HuH-7.5 (cell line): ENCODE data around the gene ASB7.

Experiments
- DNase-seq: peaks from one replicate; pipeline ENCODE4 v3.0.0; 2011; ENCODE audit warnings: low spot score

ASB7 gene

DNA sequence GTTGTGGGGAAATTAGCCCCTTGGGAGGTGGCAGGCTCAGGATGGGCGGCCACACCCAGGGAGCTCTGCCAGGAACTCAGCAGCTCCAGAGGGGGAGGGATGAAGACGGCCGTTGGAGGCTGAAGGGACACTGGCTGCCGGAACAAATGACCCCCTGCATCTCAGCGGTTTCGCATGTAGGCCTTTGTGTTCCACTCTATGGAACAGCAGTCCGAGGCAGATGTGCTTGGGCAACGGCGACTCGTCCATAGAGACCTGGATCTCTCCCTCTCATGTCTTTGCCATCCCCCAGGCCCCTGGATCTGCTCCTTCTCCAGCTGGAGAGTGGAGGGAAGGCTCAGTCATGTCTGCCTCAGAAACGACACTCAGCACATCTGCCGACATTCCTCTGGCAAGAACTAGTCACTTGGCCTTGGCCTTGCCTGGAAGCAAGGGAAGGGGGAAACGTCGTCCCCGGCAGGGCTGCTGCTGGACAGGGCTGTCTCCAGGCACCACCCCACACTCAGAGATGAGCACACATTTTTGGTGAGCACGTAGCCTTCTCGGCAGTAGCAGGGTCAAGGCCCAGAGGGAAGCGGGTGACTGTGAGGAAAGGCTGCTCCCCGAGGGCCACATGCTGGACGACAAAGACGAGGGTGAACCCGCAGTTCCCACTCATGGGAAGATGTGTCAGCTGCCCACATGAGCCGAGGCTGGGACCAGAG lies 83.8 kb downstream of the ASB7 start:
- no peak for DNase-seq

DNA sequence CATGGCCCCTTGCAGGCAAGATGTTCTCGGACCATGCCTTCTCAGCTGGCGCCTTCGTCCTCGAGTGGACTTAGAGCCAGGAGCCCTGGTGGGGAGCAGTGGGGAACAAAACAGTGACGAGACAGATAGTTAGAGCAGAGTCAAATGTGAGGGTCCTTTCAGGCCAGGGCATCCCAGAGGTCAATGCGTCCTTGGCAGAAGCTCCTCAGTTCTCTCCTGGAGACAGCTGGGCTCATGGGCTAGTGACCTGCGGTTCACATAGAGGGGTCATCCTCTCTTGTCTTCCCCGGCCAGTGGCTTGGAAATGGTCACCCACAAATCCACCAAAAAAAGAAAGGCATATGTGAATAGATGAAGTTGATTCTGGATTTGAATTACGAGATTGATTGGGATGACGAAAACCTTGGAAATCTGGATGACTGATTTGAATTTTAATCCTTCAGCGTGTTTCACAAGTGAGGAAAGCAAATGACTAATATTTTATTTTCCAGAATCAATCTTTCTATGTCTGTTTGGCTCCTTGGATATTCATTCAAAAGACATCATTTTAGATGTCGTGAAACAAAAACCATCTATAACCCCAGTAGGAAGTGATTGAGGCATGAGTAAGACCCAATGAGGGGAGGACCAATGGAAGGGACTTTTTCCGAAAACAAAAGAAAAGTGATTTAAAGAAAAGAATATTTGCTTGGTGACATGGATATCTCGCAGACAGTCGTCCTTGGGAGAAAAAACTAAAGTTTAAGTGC lies 84.5 kb downstream of the ASB7 start:
- DNase-seq: no peak

DNA sequence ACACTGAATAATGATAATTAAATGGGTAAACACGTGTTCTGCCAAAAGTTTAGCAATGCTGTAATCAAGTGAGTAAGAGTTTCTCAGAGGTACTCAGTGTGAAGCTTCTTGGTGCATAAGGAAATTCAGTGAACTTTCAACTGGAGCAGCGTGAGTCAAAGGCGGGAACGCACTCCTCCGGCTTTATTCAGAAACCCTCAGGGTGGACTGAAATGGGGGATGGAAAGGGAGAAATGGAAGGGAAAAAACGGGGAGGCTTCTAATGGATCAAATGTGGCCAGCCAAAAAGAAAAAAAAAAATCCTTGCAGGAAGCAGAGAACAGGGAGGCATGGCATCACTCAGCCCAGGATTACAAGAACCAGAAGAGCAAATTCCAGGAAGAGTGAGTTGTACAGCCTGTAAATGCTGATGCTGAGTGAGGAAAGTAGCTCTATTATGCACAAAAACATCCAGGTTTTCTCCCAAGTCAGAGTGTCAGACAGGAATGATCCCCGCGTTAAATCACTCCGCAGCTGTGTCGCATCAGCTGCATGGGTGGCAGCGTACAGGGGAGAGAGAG lies 85.3 kb downstream of the ASB7 start:
- no peak for DNase-seq

DNA sequence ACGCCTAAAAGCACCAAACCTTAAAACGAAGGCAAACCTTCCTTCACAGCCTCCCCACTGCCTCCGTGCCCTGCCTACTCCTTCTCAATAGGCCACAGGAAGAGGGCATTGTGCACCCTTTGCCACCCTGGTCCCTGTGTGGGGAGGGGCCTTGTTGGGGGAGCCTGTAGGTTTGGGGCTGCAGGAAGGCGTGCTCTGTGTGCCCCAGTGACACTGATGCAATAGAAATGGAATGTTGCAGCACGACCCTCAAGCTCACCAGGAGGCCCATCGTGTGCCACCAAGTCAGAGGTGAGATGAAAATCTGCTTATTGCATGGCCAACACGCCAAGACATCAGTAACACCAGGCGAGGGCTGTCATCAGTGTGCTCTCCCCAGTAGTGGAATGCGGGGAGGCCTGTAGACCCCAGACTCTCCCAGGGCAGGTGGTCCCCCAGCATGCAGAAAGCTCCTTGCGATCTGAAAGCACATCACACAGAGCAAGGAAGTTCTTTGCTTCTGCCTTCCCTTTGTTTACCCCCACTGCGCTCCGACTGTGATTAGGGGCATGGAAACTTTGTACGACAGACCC lies 86.2 kb downstream of the ASB7 start:
- DNase-seq: no peak

DNA sequence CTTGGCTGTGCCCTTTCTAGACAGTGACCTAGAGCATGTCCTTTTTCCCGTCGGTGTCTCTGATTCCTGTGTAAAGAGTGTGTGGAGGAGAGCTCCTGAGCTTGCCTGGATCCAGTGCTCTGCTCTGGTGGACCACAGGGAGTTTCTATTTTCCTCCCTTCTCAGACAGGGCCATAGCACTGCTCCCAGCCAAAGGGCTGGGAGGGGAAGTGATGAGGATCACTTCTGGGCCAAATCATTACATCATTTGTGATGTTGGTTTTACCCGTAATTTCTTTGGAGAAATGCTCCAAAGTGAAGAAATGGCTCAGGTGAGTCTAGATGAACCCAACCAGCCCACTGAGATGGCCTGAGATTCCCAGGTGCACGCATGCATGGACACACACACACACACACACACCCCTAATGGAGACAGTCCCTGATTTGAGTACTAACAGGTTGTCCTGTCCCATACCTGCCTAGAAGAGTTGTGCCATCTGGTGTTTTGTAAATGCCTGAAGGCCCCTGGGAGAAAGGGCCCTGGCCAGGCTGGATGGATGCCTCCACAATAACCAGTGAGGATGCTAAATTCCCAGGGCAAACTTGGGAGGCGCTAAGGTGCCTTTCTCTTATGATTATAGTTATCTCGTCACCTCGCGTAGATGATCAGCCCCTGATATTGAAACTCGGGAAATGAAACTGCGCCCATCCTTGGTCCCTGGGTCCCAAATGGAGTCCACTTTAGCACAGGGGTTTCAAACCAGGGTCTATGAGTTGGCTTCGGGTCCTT lies 86.9 kb downstream of the ASB7 start:
- no peak for DNase-seq

DNA sequence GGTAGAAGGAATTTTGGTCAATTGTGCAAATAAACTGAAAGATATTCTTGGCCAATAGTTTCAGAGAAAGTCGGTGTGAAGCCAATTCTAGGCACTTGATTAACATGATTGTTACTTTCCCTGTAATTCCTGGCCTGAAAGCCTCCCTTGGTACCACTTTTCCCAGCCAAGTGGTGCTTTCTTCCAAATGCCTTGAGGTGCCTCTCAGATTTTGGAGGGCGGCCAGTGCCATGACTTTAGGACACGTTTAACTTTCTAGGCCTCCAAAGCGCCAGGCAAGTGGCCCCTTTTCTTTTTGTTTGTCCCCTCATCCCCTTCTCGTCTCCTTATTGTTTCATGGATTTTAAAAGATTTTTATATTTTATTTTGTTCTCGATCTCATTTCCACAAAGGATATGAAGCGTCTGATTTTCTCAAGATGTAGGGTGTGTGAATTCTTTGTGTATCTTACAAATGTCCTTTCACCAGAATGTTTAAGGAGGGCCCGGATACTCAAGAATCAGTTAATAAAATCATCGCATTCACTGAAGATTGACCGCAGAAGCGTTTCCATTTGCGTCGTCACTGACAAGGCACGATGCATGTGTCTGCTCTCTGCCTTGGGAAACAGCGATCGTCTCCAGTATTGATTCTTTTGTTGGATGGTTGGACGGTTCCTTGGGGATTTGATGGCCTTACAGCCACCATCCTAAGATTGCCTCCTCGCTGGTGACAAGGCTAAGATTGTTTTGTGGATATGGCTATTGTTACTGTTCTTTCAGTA lies 87.8 kb downstream of the ASB7 start:
- no peak for DNase-seq

DNA sequence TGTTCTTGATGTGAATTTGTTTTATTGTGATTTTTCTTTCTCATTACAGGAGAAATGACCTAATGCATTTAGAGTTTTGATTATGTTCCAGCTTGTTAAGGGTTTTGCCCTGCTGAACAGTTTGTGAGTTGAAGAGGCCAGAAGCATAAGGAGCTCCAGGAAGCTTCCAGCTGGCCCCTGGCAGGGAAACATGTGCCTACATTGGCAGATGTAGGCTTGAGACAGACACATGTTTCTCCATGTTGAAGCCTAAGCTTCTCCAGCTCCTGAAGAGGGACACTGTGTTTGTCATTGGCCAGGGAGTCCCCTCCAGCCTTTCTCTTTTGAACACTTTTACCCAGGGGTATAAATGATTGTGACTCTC lies 88.4 kb downstream of the ASB7 start:
- no peak for DNase-seq

DNA sequence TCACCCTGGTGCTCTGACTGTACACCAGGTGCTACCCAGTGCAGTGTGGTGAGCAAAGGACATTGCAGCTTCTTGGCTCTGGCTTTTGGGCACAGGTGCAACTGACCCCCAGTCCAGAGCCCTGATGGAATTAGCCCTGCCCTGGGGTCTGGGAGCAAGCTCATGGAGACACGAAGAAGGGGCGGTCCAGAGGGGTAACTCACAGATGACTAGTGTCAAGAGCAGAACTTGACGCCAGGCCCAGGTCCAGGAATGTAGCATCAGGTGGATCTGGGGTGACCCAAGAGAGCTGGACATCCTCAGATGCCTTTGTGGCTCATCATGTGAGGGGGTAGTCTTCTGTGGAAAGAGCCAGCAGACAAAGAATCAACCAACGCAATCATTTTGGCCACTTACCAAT lies 88.9 kb downstream of the ASB7 start:
- DNase-seq: no peak

DNA sequence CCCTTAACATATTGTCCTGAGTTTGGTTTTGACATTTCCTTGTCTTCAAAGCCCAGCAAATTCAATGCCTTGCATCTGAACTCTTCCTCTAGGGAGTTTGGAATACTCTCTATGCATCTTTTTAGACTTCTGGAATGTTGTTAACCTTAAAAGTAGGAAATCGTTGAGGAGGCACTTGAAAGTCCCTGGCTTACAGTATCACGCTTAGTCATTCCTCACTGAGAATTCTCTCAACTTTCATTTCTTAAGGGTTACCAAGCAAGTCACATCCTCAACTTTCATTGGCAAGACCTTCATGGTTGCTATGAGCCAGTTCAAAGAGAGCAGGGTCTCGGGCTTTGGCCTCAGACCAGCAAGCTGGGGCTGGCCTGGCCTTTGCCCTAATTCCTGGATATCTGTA lies 89.9 kb downstream of the ASB7 start:
- no peak for DNase-seq

DNA sequence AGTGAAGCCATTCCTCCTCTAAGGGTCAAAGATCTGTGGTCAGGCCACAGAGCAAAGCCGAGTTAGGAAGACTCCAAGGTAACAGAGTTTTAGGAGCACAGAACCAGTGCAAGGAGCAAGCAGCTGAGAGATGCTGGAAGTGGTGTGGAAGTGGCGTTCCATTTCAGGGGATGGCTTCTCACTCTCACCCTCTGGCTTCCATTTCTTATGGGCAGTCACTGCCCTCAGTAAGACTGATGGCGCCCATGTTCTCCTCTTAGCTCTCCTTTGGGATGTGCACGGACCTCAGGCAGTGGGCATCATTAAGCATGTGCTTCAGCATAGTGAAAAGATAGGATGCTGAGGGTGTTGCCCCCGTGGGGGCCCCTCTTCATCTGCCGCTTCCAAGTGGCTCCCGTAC lies 90.3 kb downstream of the ASB7 start:
- no peak for DNase-seq

DNA sequence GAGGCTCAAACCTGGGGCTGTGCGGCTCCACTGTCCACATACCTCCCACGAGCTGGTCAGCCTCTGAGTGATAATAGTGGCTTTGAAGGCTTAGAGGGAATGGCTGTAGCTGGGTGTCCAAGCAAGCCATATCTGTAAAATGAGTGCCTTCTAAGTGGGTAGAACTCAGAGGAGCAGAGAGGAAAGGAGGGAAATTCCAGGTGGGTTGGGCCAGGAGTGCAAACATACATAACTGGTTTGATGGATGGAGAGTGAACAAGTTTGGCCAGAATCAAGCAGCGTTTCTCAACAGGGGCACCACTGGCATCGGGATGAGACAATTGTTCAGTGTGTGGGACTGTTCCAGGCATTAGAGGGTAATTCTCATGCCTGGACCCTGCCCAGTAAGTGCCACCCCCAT lies 91.1 kb downstream of the ASB7 start:
- DNase-seq: no peak

DNA sequence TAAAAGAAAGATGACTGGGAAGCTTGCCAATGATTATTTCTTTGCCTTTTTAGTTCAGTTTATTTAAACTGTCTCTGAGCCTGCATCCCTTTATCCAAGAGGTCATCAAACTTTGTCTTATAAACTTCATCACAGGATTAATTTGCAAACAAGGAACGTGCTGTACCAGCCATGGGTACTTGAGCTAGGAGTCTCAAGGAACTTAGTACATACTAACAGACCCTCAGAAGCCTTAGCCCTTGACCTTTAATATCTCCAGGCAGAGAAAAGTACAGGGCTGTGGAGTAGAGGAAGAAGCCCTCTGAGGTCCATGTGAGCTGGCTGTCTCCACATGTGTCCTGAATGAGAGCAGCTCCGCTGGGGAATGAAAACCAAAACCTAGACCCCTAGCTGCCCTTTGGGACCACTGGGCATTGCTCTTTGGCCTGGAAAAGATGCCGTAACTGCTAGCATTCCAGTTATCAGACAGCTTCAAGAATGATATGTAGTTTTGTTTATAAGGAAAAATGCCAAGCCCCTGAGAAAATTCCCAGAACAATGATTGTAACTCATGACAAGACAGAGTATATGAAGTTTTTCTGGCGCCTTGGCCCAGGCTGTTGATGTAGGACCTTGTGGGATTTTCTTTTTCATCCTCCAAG lies 92.1 kb downstream of the ASB7 start:
- no peak for DNase-seq

DNA sequence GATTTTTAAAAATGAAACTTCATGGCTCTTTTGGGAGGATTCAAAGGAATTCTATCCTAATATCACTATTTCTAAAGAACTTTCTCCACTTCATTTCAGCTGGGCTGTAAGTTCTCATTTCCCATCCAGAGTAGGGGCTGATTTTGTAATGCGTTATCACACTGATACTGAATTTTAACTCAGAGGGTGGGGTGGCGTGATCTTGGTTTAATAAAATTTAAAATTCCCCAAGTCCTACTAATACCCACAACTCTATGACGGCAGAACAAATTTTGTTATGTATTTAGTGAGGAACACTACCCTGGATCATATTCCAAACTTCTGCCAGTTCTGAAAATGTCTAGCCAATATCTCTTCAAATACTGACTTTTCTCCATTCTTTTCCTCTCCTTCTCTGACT lies 92.7 kb downstream of the ASB7 start:
- no peak for DNase-seq

DNA sequence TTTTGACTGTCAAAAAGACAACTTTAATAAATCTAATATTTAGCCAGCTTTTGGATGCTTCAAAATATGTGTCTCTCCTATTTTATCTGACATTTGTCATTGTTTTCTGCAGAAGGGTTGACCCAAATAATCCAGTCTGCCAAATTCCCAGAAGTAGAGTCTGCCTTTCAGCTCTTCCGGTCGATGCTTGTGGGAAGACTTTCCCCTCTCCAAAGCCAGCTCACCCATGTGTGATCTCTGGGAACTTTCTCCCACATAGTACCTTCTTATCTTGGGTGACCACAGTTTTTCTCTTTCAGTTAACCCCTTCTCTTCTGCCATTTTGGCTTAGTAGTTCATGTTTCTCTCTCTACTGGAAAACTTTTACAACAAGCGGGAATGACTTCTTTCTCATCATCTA lies 94.1 kb downstream of the ASB7 start:
- no peak for DNase-seq
